CD14-positive monocyte (primary cell): ENCODE measurements around the gene MIF4GD. TPM values are rescaled to one million over a fixed set of nuclear protein-coding genes. Genes with fewer than 3 reads are reported as not detected.

ENCODE experiments used
- DNase-seq, 3 donors: peaks; one replicate each; pipeline ENCODE4 v3.0.0-alpha.2; 2011 to 2022
- H2AFZ ChIP-seq: 2 replicates; pipeline ENCODE4 v1.6.0; 2012; ENCODE audit warnings: mild to moderate bottlenecking, low read depth, low read length, inconsistent platforms; ENCODE audit not compliant: insufficient read depth, poor library complexity, severe bottlenecking
- H3K27ac ChIP-seq, 2 donors: 1 replicate in 1 of 2; 2 replicates in 1 of 2; pipeline ENCODE4 v1.5.1; 2012 to 2013; ENCODE audit warnings: low read length in 2 of 2, control low read depth in 1 of 2, inconsistent platforms in 1 of 2, low read depth in 1 of 2, mild to moderate bottlenecking in 1 of 2
- H3K27me3 ChIP-seq, 2 donors: one replicate each; pipeline versions ENCODE4 v1.6.0 to v1.6.1; 2011 to 2013; ENCODE audit warnings: low read length in 2 of 2; ENCODE audit not compliant: control insufficient read depth in 2 of 2, insufficient read depth in 2 of 2
- H3K36me3 ChIP-seq, 2 donors: replicated peaks in 1 of 2; 1 replicate in 1 of 2; 2 replicates in 1 of 2; pipeline versions ENCODE4 v1.5.1 to v1.6.1; 2012 to 2013; ENCODE audit warnings: low read length in 2 of 2, control low read depth in 1 of 2, inconsistent platforms in 1 of 2, mild to moderate bottlenecking in 1 of 2; ENCODE audit not compliant: insufficient read depth in 2 of 2, control insufficient read depth in 1 of 2
- H3K4me1 ChIP-seq, 2 donors: 1 replicate in 1 of 2; 2 replicates in 1 of 2; pipeline versions ENCODE4 v1.5.1 to v1.6.1; 2012 to 2013; ENCODE audit warnings: low read length in 2 of 2, control low read depth in 1 of 2, inconsistent platforms in 1 of 2, mild to moderate bottlenecking in 1 of 2, moderate library complexity in 1 of 2; ENCODE audit not compliant: insufficient read depth in 2 of 2, control insufficient read depth in 1 of 2
- H3K4me2 ChIP-seq: replicated peaks from 2 replicates; pipeline ENCODE3; 2012; ENCODE audit warnings: low read length, moderate library complexity, mild to moderate bottlenecking; ENCODE audit not compliant: poor library complexity, severe bottlenecking; ENCODE audit errors: extremely low read depth
- H3K4me3 ChIP-seq, 3 experiments: fragments of 200-600 bp in 1 of 3; sonication (generic) in 1 of 3; replicated peaks in 1 of 3; 1 replicate in 2 of 3; 2 replicates in 1 of 3; pipeline ENCODE4 v1.5.1; 2011 to 2013; ENCODE audit warnings: low read length in 3 of 3, mild to moderate bottlenecking in 3 of 3, control low read depth in 2 of 3, low read depth in 2 of 3, inconsistent platforms in 1 of 3, moderate library complexity in 1 of 3
- H3K79me2 ChIP-seq: 2 replicates; pipeline ENCODE4 v1.6.0; 2012; ENCODE audit warnings: mild to moderate bottlenecking, control low read depth, inconsistent platforms, low read length, moderate library complexity; ENCODE audit not compliant: insufficient read depth
- H3K9ac ChIP-seq: 2 replicates; pipeline ENCODE4 v1.6.0; 2017; ENCODE audit warnings: low read length, mild to moderate bottlenecking; ENCODE audit not compliant: insufficient read depth, poor library complexity, severe bottlenecking
- H3K9me3 ChIP-seq, 2 donors: replicated peaks in 1 of 2; 1 replicate in 1 of 2; 2 replicates in 1 of 2; pipeline versions ENCODE4 v1.5.1 to v1.6.1; 2012 to 2013; ENCODE audit warnings: low read length in 2 of 2, control low read depth in 1 of 2; ENCODE audit not compliant: control insufficient read depth in 1 of 2, insufficient read depth in 1 of 2
- H4K20me1 ChIP-seq: 2 replicates; pipeline ENCODE4 v1.6.0; 2012; ENCODE audit warnings: mild to moderate bottlenecking, low read length, control low read depth, moderate library complexity; ENCODE audit not compliant: insufficient read depth
- H3K27ac Mint-ChIP-seq, 7 donors: one replicate each; pipeline ENCODE4 v1.8.0; 2020; ENCODE audit warnings: mild to moderate bottlenecking in 7 of 7, mixed read lengths in 7 of 7, moderate library complexity in 6 of 7, inconsistent platforms in 2 of 7
- H3K27me3 Mint-ChIP-seq, 3 donors: one replicate each; pipeline ENCODE4 v1.8.0; 2021 to 2022; ENCODE audit warnings: low read depth in 3 of 3, mild to moderate bottlenecking in 3 of 3, mixed read lengths in 3 of 3, moderate library complexity in 3 of 3, inconsistent platforms in 1 of 3
- H3K36me3 Mint-ChIP-seq, 2 donors: one replicate each; pipeline ENCODE4 v1.8.0; 2020; ENCODE audit warnings: mixed read lengths in 2 of 2, inconsistent platforms in 1 of 2, mild to moderate bottlenecking in 1 of 2
- H3K4me1 Mint-ChIP-seq: one replicate; pipeline ENCODE4 v1.8.0; 2020; ENCODE audit warnings: mild to moderate bottlenecking, mixed read lengths
- H3K4me3 Mint-ChIP-seq, 2 donors: one replicate each; pipeline ENCODE4 v1.8.0; 2020; ENCODE audit warnings: mild to moderate bottlenecking in 2 of 2, mixed read lengths in 2 of 2, moderate library complexity in 1 of 2
- H3K9me3 Mint-ChIP-seq, 7 donors: one replicate each; pipeline ENCODE4 v1.8.0; 2020 to 2022; ENCODE audit warnings: mixed read lengths in 7 of 7, mild to moderate bottlenecking in 6 of 7, moderate library complexity in 6 of 7, inconsistent platforms in 2 of 7
- CTCF ChIP-seq: fragments of 200-600 bp; IDR thresholded peaks from one replicate; pipeline ENCODE4 v1.8.0; 2022; ENCODE audit warnings: antibody characterized with exemption, mild to moderate bottlenecking
- WGBS: methylation state at CpG from one replicate; pipeline ENCODE4 v1.1.5; 2013; ENCODE audit warnings: missing lambda C conversion rate; ENCODE audit not compliant: insufficient coverage; 5-methylcytosine and 5-hydroxymethylcytosine counted together
- intact Hi-C, 2 donors: fragments of 100-400 bp; cut with micrococcal nuclease; formaldehyde crosslinking; loops; one replicate each; pipeline versions ENCODE4 v1.15.0 to v1.15.1; 2023
- polyA plus RNA-seq, 3 donors: library from polyadenylated mRNA; depleted of rRNA in 1 of 3; unstranded in 2 of 3; stranded (reverse) in 1 of 3; fragments of 300-500 nt in 2 of 3; fragments of >200 nt in 1 of 3; fragmentation: Illumina TruSeq in 2 of 3; gene quantifications; 1 replicate in 2 of 3; 2 replicates in 1 of 3; pipeline ENCODE4 v1.2.3, GENCODE V29; 2012 to 2021

The MIF4GD gene
- polyA plus RNA-seq, 3 donors: 66.9 to 103 (median 80.6) TPM

DNA sequence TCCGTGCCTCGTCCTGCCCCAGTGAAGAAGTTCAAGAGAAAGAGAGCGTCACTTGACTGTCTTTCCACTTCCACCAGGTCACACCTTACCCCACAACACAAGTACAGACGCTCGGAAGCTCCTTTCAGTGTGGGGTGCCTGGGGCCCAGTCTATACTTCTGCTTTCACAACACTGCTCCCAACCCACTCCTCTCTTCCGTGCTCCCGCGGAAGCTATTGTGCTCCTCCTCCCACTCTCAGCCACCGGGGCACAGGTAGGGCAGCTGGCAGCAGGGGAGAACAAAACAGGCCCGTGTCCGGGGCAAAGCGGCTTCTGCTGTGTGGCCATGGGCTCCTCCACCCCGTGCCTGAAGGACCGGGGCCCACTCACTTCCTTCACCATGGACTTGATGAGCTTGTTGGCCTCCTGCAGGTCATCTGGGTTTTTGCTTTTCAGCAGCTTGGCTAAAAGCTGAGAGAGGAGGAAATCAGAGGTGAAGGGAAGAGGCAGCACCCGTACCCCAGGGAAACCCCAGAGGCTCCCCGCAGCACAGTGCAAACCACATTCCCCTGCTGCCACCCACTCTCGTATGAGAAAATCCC lies 28.5 kb downstream of the MIF4GD start:
- TF ChIP-seq CTCF: no peak
- peaks cover 51% of the 10 kb centered on the region for H3K4me1 Mint-ChIP-seq
- Histone ChIP-seq H3K36me3 (peaks cover 86 to 97% of the 10 kb centered on the region in 2 donors), H4K20me1 (peaks cover 96% of the 10 kb centered on the region), H3K9ac (no peak overlapping the region), H3K79me2 (peaks cover 50% of the 10 kb centered on the region), H3K27ac (peak overlapping the region; percentile 25 to 54), H3K9me3 (no peaks in the 10 kb centered on the region), H3K27me3 (no peaks in the 10 kb centered on the region), H2AFZ (no peak overlapping the region), H3K4me2 (no peak overlapping the region), H3K4me1 (peaks cover 34 to 43% of the 10 kb centered on the region in 2 donors), H3K4me3 (no peak overlapping the region)
- H3K27me3 Mint-ChIP-seq: no peaks in the 10 kb centered on the region
- peaks cover 0 to 1% (median 0%) of the 10 kb centered on the region in 7 donors for H3K9me3 Mint-ChIP-seq
- peak overlapping the region; percentile 57 to 85 (median 73) for H3K27ac Mint-ChIP-seq
- 44% methylated on average over 6 of the region's 17 CpGs for WGBS
- H3K36me3 Mint-ChIP-seq: peaks cover 83 to 99% of the 10 kb centered on the region in 2 donors
- DNase-seq: peak in 2 of 3 donors; percentile 22 to 31
- intact Hi-C loops: no loop called here
- H3K4me3 Mint-ChIP-seq: peak overlapping the region in 1 of 2 donors; percentile 35

- Mint-ChIP-seq H3K36me3 (peaks cover 86 to 99% of the 10 kb centered on the region in 2 donors), H3K27ac (peak overlapping the region; percentile 57 to 85 (median 67)), H3K4me3 (peak overlapping the region in 1 of 2 donors; percentile 35), H3K9me3 (peaks cover 0 to 1% (median 0%) of the 10 kb centered on the region in 7 donors), H3K27me3 (no peaks in the 10 kb centered on the region), H3K4me1 (peaks cover 51% of the 10 kb centered on the region)
- no peaks in the 10 kb centered on the region for H3K9me3 ChIP-seq
- WGBS: 74% methylated on average over 15 of the region's 15 CpGs
- intact Hi-C loops: no loop called here
- peak overlapping the region; percentile 25 to 54 for H3K27ac ChIP-seq
- no peak for TF ChIP-seq CTCF
- H3K27me3 ChIP-seq: no peaks in the 10 kb centered on the region
- no peak overlapping the region for H2AFZ ChIP-seq
- H3K4me1 ChIP-seq: peaks cover 34 to 43% of the 10 kb centered on the region in 2 donors
- H4K20me1 ChIP-seq: peaks cover 97% of the 10 kb centered on the region
- no peak overlapping the region for H3K4me2 ChIP-seq
- H3K4me3 ChIP-seq: no peak overlapping the region
- no peak overlapping the region for H3K9ac ChIP-seq
- H3K79me2 ChIP-seq: peaks cover 44% of the 10 kb centered on the region
- H3K36me3 ChIP-seq: peaks cover 89 to 100% of the 10 kb centered on the region in 2 donors
- DNase-seq: no peak
Observed at GRCh38 chr17:75241996-75242460, 29.0 kb downstream of the MIF4GD start.
